CD4-positive, alpha-beta T cell treated with Interleukin-12 subunit alpha and Interleukin-12 subunit beta, for 1 hour (primary cell): ENCODE data around the gene LRRC27.
"Not testable (repeated sequence)": the region's sequence is repeated elsewhere in the genome, so short reads cannot be mapped to it uniquely, and the experiment has no call there.

ENCODE experiments used
- DNase-seq: peaks from one replicate; pipeline ENCODE4 v3.0.0-alpha.2; 2020

Gene LRRC27

GRCh38 chr10:132301371-132302330, 30.3 kb upstream of the LRRC27 start:
- DNase-seq, result no peak

- no peak for DNase-seq
Measured at GRCh38 chr10:132302421-132303310, 29.3 kb upstream of the LRRC27 start.

GRCh38 chr10:132303361-132304115, 28.5 kb upstream of the LRRC27 start:
- DNase-seq, result no peak

GRCh38 chr10:132304756-132305509, 27.1 kb upstream of the LRRC27 start:
- no peak for DNase-seq

GRCh38 chr10:132305654-132306342, 26.2 kb upstream of the LRRC27 start:
- no peak for DNase-seq

GRCh38 chr10:132306343-132306685, 25.7 kb upstream of the LRRC27 start:
- no peak for DNase-seq

GRCh38 chr10:132306864-132307751, 24.9 kb upstream of the LRRC27 start:
- peak; percentile 37 for DNase-seq

GRCh38 chr10:132307823-132308586, 24.0 kb upstream of the LRRC27 start, which contains the start of gene STK32C:
Gene STK32C (minus strand): TSS chr10:132307950. CDS start chr10:132307833, 117 bp downstream.
- peak; percentile 93 for DNase-seq

- DNase-seq, result no peak
Measured at GRCh38 chr10:132308587-132309470, 23.2 kb upstream of the LRRC27 start.

GRCh38 chr10:132309471-132309865, 22.5 kb upstream of the LRRC27 start:
- no peak for DNase-seq

- DNase-seq, result no peak
Measured at GRCh38 chr10:132309879-132310591, 22.0 kb upstream of the LRRC27 start.

GRCh38 chr10:132310701-132311337, 21.2 kb upstream of the LRRC27 start:
- no peak for DNase-seq

GRCh38 chr10:132311338-132311939, 20.6 kb upstream of the LRRC27 start:
- no peak for DNase-seq

GRCh38 chr10:132313305-132313704, 18.7 kb upstream of the LRRC27 start:
- no peak for DNase-seq

- DNase-seq, result no peak
Measured at GRCh38 chr10:132313865-132314264, 18.1 kb upstream of the LRRC27 start.

- DNase-seq, result no peak
Measured at GRCh38 chr10:132314336-132314735, 17.7 kb upstream of the LRRC27 start.

GRCh38 chr10:132314881-132315280, 17.1 kb upstream of the LRRC27 start:
- not testable (repeated sequence) for DNase-seq
